ENCODE results near the gene CACHD1. TPM values are rescaled to one million over a fixed set of nuclear protein-coding genes. Genes with fewer than 3 reads are reported as not detected.
A peak's percentile ranks its signal among the peaks of the same experiment; 100 is the strongest.

The CACHD1 gene
- total and polyA plus RNA-seq, 3 donors from 2014 or later: 7.4 to 10.3 (median 8.3) TPM

DNA sequence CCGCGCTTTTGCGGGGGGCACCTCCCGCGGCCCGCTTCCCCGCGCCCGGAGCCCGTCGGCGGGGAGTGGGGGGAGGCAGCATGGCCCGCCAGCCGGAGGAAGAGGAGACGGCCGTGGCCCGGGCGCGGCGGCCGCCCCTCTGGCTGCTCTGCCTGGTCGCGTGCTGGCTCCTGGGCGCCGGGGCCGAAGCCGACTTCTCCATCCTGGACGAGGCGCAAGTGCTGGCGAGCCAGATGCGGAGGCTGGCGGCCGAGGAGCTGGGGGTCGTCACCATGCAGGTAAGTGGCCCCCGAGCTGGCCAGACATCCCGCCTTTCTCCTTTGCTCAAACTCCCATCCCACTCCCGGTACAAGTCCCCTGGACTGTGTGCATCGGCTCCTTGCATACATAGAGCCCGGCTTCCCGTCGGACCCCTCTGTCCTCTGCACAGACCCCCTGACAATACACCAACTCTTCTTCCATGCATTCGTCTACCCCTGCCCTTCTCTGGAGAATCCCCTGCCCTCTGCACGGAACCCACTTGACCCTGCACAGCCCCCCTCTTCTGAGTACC is 812 bp downstream of the CACHD1 start:
- peak overlapping the region; percentile 55 to 90 for H3K27ac ChIP-seq
- no peak for TF ChIP-seq POLR2A (IDR thresholded peaks at IDR 0.05)
- TF ChIP-seq, protein P1, sequence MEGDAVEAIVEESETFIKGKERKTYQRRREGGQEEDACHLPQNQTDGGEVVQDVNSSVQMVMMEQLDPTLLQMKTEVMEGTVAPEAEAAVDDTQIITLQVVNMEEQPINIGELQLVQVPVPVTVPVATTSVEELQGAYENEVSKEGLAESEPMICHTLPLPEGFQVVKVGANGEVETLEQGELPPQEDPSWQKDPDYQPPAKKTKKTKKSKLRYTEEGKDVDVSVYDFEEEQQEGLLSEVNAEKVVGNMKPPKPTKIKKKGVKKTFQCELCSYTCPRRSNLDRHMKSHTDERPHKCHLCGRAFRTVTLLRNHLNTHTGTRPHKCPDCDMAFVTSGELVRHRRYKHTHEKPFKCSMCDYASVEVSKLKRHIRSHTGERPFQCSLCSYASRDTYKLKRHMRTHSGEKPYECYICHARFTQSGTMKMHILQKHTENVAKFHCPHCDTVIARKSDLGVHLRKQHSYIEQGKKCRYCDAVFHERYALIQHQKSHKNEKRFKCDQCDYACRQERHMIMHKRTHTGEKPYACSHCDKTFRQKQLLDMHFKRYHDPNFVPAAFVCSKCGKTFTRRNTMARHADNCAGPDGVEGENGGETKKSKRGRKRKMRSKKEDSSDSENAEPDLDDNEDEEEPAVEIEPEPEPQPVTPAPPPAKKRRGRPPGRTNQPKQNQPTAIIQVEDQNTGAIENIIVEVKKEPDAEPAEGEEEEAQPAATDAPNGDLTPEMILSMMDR (IDR thresholded peaks at IDR 0.05): no peak
- H3K4me1 ChIP-seq: peaks cover 6% of the 10 kb centered on the region
- peak; percentile 42 for DNase-seq
- 1 to 2% methylated on average over 12 to 21 of the region's 43 CpGs for WGBS, 2 donors
- no peaks in the 10 kb centered on the region for H3K27me3 ChIP-seq
- intact Hi-C loops (cut with DNase I; ENCODE audit: low total_unique reads): loop anchor here (10.0 kb wide), 1 partner anchor 74 kb away; no protein-coding TSS in a partner anchor
- no peaks in the 10 kb centered on the region for H3K9me3 ChIP-seq
- no peaks in the 10 kb centered on the region for H3K36me3 ChIP-seq (ENCODE audit: low read depth, missing control alignments)
- H3K4me3 ChIP-seq: peak overlapping the region; percentile 72 to 79

DNA sequence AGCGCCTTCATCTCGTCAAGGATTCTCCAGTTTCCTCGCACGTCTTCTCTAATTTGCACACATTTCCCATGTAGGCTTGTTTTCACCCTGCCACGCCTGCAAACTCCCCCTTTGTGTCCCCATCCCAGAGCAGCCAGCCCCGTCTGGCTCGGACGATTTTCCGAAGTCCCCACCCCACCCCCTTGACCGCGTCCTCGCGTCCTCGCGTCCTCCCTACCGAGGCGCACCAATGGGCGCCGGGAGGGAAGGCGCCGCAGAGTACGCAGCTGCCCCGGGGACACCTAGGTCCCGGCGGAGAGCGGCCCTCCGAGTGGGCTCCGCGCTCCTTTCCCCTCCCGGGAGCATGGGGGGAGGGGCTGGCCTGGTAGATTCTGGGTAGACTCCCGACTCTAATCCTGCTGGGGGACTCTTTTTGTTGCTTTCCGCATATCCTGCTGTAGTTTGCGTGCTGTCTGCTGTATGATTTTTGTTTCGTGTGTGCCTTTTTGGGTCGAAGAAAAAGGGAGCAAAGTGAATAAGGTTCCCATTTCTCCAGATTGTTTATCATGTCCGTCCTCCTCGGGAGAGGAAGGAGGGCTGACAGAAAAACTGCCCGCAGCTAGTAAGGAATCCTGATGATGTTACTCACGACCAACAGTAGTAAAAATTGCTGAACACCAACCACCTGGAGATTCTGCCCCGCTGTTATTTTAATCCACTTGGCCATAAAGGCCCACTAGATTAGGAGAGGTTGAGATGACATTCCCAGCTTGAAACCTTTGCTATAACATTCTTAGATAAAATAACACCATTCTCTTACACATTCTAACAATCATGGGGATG is 1.5 kb downstream of the CACHD1 start:
- intact Hi-C loops (cut with DNase I; ENCODE audit: low total_unique reads): loop anchor here (10.0 kb wide), 1 partner anchor 73 kb away; no protein-coding TSS in a partner anchor
- TF ChIP-seq, protein P1 (IDR thresholded peaks at IDR 0.05): no peak
- no peak for TF ChIP-seq POLR2A (IDR thresholded peaks at IDR 0.05)
- 1% methylated on average over 28 to 40 of the region's 40 CpGs for WGBS, 2 donors
- H3K4me1 ChIP-seq: peaks cover 12% of the 10 kb centered on the region
- H3K27ac ChIP-seq: no peak overlapping the region
- peak overlapping the region; percentile 72 to 79 for H3K4me3 ChIP-seq
- no peaks in the 10 kb centered on the region for H3K9me3 ChIP-seq
- H3K36me3 ChIP-seq (ENCODE audit: low read depth, missing control alignments): no peaks in the 10 kb centered on the region
- peak; percentile 29 for DNase-seq
- H3K27me3 ChIP-seq: no peaks in the 10 kb centered on the region

DNA sequence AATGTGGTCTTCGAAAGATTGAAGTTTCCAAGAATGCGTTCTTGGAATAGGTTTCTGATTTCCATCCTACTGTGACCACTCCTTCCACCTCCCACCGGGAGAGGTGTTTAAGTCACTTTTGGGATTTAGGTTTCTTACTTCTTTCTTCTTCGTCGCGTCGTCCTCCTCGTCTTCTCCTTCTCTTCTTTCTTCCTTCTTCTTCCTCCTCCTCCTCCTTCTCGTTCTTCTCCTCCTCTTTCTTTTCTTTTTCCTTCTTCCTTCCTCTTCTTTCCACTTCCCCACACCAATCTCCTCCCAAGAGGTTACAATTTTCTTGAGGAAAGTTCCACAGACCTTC is 2.1 kb downstream of the CACHD1 start:
- intact Hi-C loops (cut with DNase I; ENCODE audit: low total_unique reads): loop anchor here (10.0 kb wide), 1 partner anchor 73 kb away; no protein-coding TSS in a partner anchor
- Histone ChIP-seq H3K36me3 (ENCODE audit: low read depth, missing control alignments) (no peaks in the 10 kb centered on the region), H3K4me3 (peak overlapping the region in 1 of 2 donors; percentile 72), H3K27ac (no peak overlapping the region), H3K9me3 (no peaks in the 10 kb centered on the region), H3K27me3 (no peaks in the 10 kb centered on the region), H3K4me1 (peaks cover 18% of the 10 kb centered on the region)
- no peak for DNase-seq
- WGBS, 2 donors: 37 to 42% methylated on average over 9 of the region's 9 CpGs
- TF ChIP-seq, protein P1 (IDR thresholded peaks at IDR 0.05): no peak
- no peak for TF ChIP-seq POLR2A (IDR thresholded peaks at IDR 0.05)

DNA sequence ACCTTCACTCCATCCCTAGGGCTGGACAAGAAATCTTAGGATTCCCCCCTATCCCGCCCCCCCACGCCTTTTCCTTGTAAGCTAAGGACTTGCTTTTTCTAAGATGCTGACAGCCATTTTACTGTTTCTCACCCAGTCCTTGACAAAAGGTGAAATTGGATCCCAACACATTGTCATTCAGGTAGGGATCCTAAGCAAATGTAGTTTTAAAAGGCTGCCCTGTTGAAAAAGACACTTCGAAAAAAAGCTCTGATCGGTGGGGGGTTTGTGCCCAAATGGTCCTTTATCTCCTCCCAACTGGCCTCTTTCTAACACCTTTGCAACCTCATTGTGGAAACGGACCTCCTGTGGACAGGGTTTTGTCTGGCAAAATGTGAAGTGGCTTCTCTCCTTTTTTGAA is 2.9 kb downstream of the CACHD1 start:
- Histone ChIP-seq H3K4me3 (no peak overlapping the region), H3K9me3 (no peaks in the 10 kb centered on the region), H3K4me1 (peaks cover 22% of the 10 kb centered on the region), H3K27me3 (no peaks in the 10 kb centered on the region), H3K27ac (no peak overlapping the region), H3K36me3 (ENCODE audit: low read depth, missing control alignments) (no peaks in the 10 kb centered on the region)
- no peak for DNase-seq
- intact Hi-C loops (cut with DNase I; ENCODE audit: low total_unique reads): loop anchor here (10.0 kb wide), 1 partner anchor 72 kb away; no protein-coding TSS in a partner anchor
- TF ChIP-seq POLR2A (IDR thresholded peaks at IDR 0.05): no peak
- TF ChIP-seq, protein P1 (IDR thresholded peaks at IDR 0.05): no peak
- 85 to 88% methylated on average over 5 of the region's 5 CpGs for WGBS, 2 donors
